ENCODE data around the gene NFAT5.

- TF ChIP-seq POLR2A (IDR thresholded peaks at IDR 0.05) (no peak), EP300 (IDR thresholded peaks at IDR 0.05) (no peak), CTCF (IDR thresholded peaks at IDR 0.05) (no peak)
These were observed 42.9 kb upstream of the NFAT5 start for GRCh38 chr16:69522732-69523404.
